ENCODE results near the gene B4GAT1. TPM values are rescaled to one million over a fixed set of nuclear protein-coding genes. Genes with fewer than 3 reads are reported as not detected.

The B4GAT1 gene
- total RNA-seq (2022; extraction: Qiagen RNA extraction) = 13.4 to 15.6 TPM (median 14.6 TPM) in 5 replicates

GRCh38 chr11:66347425-66348276 lies at the start of gene B4GAT1:
B4GAT1 (minus strand) TSS chr11:66347629; CDS start chr11:66347545, 84 bp downstream.

GRCh38 chr11:66371627-66372415 lies 24.4 kb upstream of the B4GAT1 start, which contains the start of gene SLC29A2:
SLC29A2 (minus strand) TSS chr11:66371760; CDS start chr11:66371591, 169 bp downstream.

GRCh38 chr11:66344550-66345315 lies 2.7 kb downstream of the B4GAT1 start, which contains the start of gene BRMS1:
BRMS1 (minus strand) TSS chr11:66345104; CDS start chr11:66342234, 2,870 bp downstream.

GRCh38 chr11:66336234-66337102 lies 11.0 kb downstream of the B4GAT1 start, which contains the start of gene RIN1:
RIN1 (minus strand) TSS chr11:66336434; CDS start chr11:66336402, 32 bp downstream.

GRCh38 chr11:66316849-66317251 lies 30.6 kb downstream of the B4GAT1 start, which contains the start of gene CD248:
CD248 (minus strand) TSS chr11:66317044; CDS start chr11:66317027, 17 bp downstream.

Other genes starting within 250 kb of the B4GAT1 start
- 31.6 to 50.9 TPM (median 48.2 TPM) in 5 replicates for gene KLC2, start 89.9 kb downstream of the B4GAT1 start, total RNA-seq (2022; extraction: Qiagen RNA extraction)
- gene RAB1B, start 79.0 kb downstream of the B4GAT1 start, total RNA-seq (2022; extraction: Qiagen RNA extraction) = 120 to 159 TPM (median 153 TPM) in 5 replicates
- gene CNIH2, start 69.5 kb downstream of the B4GAT1 start, total RNA-seq (2022; extraction: Qiagen RNA extraction) = 1.3 to 2.9 TPM (median 2.5 TPM) in 5 replicates
- 90.1 to 113 TPM (median 106 TPM) in 5 replicates for gene YIF1A, start 58.5 kb downstream of the B4GAT1 start, total RNA-seq (2022; extraction: Qiagen RNA extraction)
- gene TMEM151A, start 55.7 kb downstream of the B4GAT1 start, total RNA-seq (2022; extraction: Qiagen RNA extraction) = 2.0 to 3.8 TPM (median 3.5 TPM) in 5 replicates
- not detected in 5 replicates for gene CD248, start 30.6 kb downstream of the B4GAT1 start, total RNA-seq (2022; extraction: Qiagen RNA extraction)
- gene RIN1, start 11.2 kb downstream of the B4GAT1 start, total RNA-seq (2022; extraction: Qiagen RNA extraction) = 20.7 to 33.8 TPM (median 31.2 TPM) in 5 replicates
- 76.8 to 96.5 TPM (median 84.8 TPM) in 5 replicates for gene BRMS1, start 2.5 kb downstream of the B4GAT1 start, total RNA-seq (2022; extraction: Qiagen RNA extraction)
- gene SLC29A2, start 24.1 kb upstream of the B4GAT1 start, total RNA-seq (2022; extraction: Qiagen RNA extraction) = 6.1 to 9.8 TPM (median 9.1 TPM) in 5 replicates
- gene NPAS4, start 73.4 kb upstream of the B4GAT1 start, total RNA-seq (2022; extraction: Qiagen RNA extraction) = 0.03 TPM in 1 of 5 replicates, not detected in the others
- 96.3 to 115 TPM (median 107 TPM) in 5 replicates for gene MRPL11, start 91.2 kb upstream of the B4GAT1 start, total RNA-seq (2022; extraction: Qiagen RNA extraction)
- gene PELI3, start 119.3 kb upstream of the B4GAT1 start, total RNA-seq (2022; extraction: Qiagen RNA extraction) = 3.4 to 5.2 TPM (median 4.5 TPM) in 5 replicates
- gene DPP3, start 132.8 kb upstream of the B4GAT1 start, total RNA-seq (2022; extraction: Qiagen RNA extraction) = 48.9 to 58.4 TPM (median 56.0 TPM) in 5 replicates
- gene BBS1, start 163.0 kb upstream of the B4GAT1 start, total RNA-seq (2022; extraction: Qiagen RNA extraction) = 6.1 to 10.0 TPM (median 9.4 TPM) in 5 replicates
- 7.1 to 14.1 TPM (median 13.2 TPM) in 5 replicates for gene ZDHHC24, start 198.4 kb upstream of the B4GAT1 start, total RNA-seq (2022; extraction: Qiagen RNA extraction)
- gene ACTN3, start 199.3 kb upstream of the B4GAT1 start, total RNA-seq (2022; extraction: Qiagen RNA extraction) = 0.04 to 0.06 TPM (median 0.04 TPM) in 4 of 5 replicates, not detected in the other
- gene CTSF, start 221.0 kb upstream of the B4GAT1 start, total RNA-seq (2022; extraction: Qiagen RNA extraction) = 28.4 to 36.1 TPM (median 31.4 TPM) in 5 replicates
- 0.39 to 0.75 TPM (median 0.55 TPM) in 5 replicates for gene CCDC87, start 245.4 kb upstream of the B4GAT1 start, total RNA-seq (2022; extraction: Qiagen RNA extraction)
- 24.4 to 32.1 TPM (median 27.6 TPM) in 5 replicates for gene CCS, start 245.6 kb upstream of the B4GAT1 start, total RNA-seq (2022; extraction: Qiagen RNA extraction)